Natural killer cell (primary cell): ENCODE results near the gene PHAF1. TPM values are rescaled to one million over a fixed set of nuclear protein-coding genes. Genes with fewer than 3 reads are reported as not detected.

Experiments used
- ATAC-seq, 3 donors: fragments of 150-1000 bp in 2 of 3; fragments of 200-7000 bp in 1 of 3; cut with Tn5 transposase; 1 replicate in 1 of 3; 2 replicates in 2 of 3; pipeline ENCODE4 v1.10.0; 2021; ENCODE audit warnings: mild to moderate bottlenecking in 2 of 3, moderate library complexity in 2 of 3
- DNase-seq, 2 donors: peaks; one replicate each; pipeline versions ENCODE4 v3.0.0 to v3.0.0-alpha.2; 2013 to 2021; ENCODE audit warnings: mixed read lengths in 1 of 2
- H3K27ac ChIP-seq: one replicate; pipeline ENCODE4 v1.5.1; 2013; ENCODE audit warnings: mild to moderate bottlenecking, low read length
- H3K27me3 ChIP-seq: one replicate; pipeline ENCODE4 v1.6.1; 2013; ENCODE audit warnings: low read length; ENCODE audit not compliant: control insufficient read depth, insufficient read depth
- H3K36me3 ChIP-seq: one replicate; pipeline ENCODE4 v1.6.1; 2013; ENCODE audit warnings: low read length; ENCODE audit not compliant: control insufficient read depth, insufficient read depth
- H3K4me1 ChIP-seq: one replicate; pipeline ENCODE4 v1.6.1; 2013; ENCODE audit warnings: low read length; ENCODE audit not compliant: control insufficient read depth, insufficient read depth
- H3K4me3 ChIP-seq: one replicate; pipeline ENCODE4 v1.5.1; 2013; ENCODE audit warnings: low read length
- H3K9me3 ChIP-seq: one replicate; pipeline ENCODE4 v1.6.1; 2013; ENCODE audit warnings: low read length; ENCODE audit not compliant: control insufficient read depth, insufficient read depth
- H3K27ac Mint-ChIP-seq, 2 donors: one replicate each; pipeline ENCODE4 v1.8.0; 2022; ENCODE audit warnings: mild to moderate bottlenecking in 2 of 2, mixed read lengths in 2 of 2, moderate library complexity in 1 of 2
- H3K27me3 Mint-ChIP-seq, 2 donors: one replicate each; pipeline ENCODE4 v1.8.0; 2022; ENCODE audit warnings: low read depth in 2 of 2, mixed read lengths in 2 of 2
- H3K36me3 Mint-ChIP-seq: one replicate; pipeline ENCODE4 v1.8.0; 2022; ENCODE audit warnings: mixed read lengths
- H3K4me1 Mint-ChIP-seq, 2 donors: one replicate each; pipeline ENCODE4 v1.8.0; 2022; ENCODE audit warnings: mixed read lengths in 2 of 2
- H3K4me3 Mint-ChIP-seq: one replicate; pipeline ENCODE4 v1.8.0; 2022; ENCODE audit warnings: mild to moderate bottlenecking, moderate library complexity, mixed read lengths
- H3K9me3 Mint-ChIP-seq, 2 donors: one replicate each; pipeline ENCODE4 v1.8.0; 2022; ENCODE audit warnings: mixed read lengths in 2 of 2
- CTCF ChIP-seq: fragments of 200-600 bp; IDR thresholded peaks from one replicate; pipeline ENCODE4 v1.8.0; 2022; ENCODE audit warnings: antibody characterized with exemption
- WGBS: methylation state at CpG from one replicate; pipeline ENCODE4 v1.1.7; 2013; ENCODE audit warnings: missing lambda C conversion rate; ENCODE audit not compliant: insufficient coverage; 5-methylcytosine and 5-hydroxymethylcytosine counted together
- intact Hi-C: fragments of 100-400 bp; cut with micrococcal nuclease; formaldehyde crosslinking; loops from one replicate; pipeline ENCODE4 v1.14.2; 2022
- total RNA-seq, 4 donors: library from RNA; stranded (reverse); fragments of 120-200 nt in 1 of 4; gene quantifications; one replicate each; pipeline versions ENCODE4 v1.2.3 to v1.2.4, GENCODE V29; 2013 to 2022

The PHAF1 gene
- total RNA-seq, 3 donors from 2014 or later (not counting 1 experiment from before 2014, with no cell fraction given) = 17.0 to 22.4 (median 22.0) TPM

DNA sequence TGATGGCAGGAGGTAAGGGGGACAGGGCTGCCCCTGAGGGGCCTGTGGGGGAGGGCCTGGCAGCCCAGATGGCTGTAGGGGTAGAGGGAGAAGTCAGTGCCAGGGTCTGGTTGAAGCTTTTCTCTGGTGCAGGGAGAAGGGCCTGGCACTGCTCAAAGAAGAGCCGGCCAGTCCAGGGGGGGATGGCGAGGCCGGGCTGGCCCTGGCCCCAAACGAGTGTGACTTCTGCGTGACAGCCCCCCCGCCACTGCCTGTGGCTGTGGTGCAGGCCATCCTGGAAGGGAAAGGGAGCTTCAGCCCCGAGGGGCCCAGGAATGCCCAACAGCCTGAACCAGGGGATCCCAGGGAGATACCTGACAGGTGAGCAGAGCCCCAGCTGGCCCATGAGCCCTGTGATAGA lies 57.8 kb downstream of the PHAF1 start:
- H3K27me3 Mint-ChIP-seq = peaks cover 34 to 58% of the 10 kb centered on the region in 2 donors
- ATAC-seq (no peak), DNase-seq (no peak)
- TF ChIP-seq CTCF = no peak
- H3K4me1 Mint-ChIP-seq = peaks cover 17 to 36% of the 10 kb centered on the region in 2 donors
- no peak overlapping the region for H3K27ac Mint-ChIP-seq
- Histone ChIP-seq H3K9me3 (no peaks in the 10 kb centered on the region), H3K27me3 (peaks cover 73% of the 10 kb centered on the region), H3K36me3 (no peaks in the 10 kb centered on the region), H3K27ac (no peak overlapping the region), H3K4me3 (no peak overlapping the region), H3K4me1 (peaks cover 46% of the 10 kb centered on the region)
- intact Hi-C loops = no loop called here
- no peak overlapping the region for H3K4me3 Mint-ChIP-seq
- H3K36me3 Mint-ChIP-seq = no peaks in the 10 kb centered on the region
- WGBS = 87% methylated on average over 7 of the region's 7 CpGs
- H3K9me3 Mint-ChIP-seq = no peaks in the 10 kb centered on the region

DNA sequence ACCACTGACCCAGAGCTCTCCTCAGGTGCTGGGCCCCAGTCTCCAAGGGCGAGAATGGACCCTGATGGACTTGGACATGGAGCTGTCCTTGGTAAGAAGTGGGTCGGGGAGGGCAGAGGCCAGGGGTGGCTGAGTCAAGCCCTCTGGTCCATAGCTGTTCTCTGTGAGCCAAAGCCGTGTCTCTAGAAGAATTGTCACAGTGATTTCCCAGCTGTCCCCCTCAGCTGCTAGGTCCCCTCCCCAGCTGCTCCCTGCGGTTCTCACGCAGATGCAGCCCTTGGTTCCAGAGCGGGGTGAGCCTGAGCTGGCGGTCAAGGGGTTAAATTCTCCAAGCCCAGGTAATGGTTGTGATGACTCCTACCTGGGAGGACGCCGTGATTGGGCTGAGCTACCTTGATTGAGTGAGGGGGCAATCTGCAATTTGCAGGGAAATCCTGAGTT lies 59.3 kb downstream of the PHAF1 start:
- DNase-seq (no peak), ATAC-seq (no peak)
- Mint-ChIP-seq H3K4me3 (no peak overlapping the region), H3K9me3 (no peaks in the 10 kb centered on the region), H3K4me1 (peaks cover 28 to 47% of the 10 kb centered on the region in 2 donors), H3K36me3 (no peaks in the 10 kb centered on the region), H3K27ac (no peak overlapping the region), H3K27me3 (peaks cover 34 to 57% of the 10 kb centered on the region in 2 donors)
- Histone ChIP-seq H3K4me3 (no peak overlapping the region), H3K27ac (no peak overlapping the region), H3K9me3 (no peaks in the 10 kb centered on the region), H3K4me1 (peaks cover 44% of the 10 kb centered on the region), H3K27me3 (peaks cover 63% of the 10 kb centered on the region), H3K36me3 (no peaks in the 10 kb centered on the region)
- no peak for TF ChIP-seq CTCF
- 61% methylated on average over 9 of the region's 9 CpGs for WGBS
- intact Hi-C loops = no loop called here

- H3K27me3 ChIP-seq = peaks cover 60% of the 10 kb centered on the region
Observed at GRCh38 chr16:67169642-67170167, 60.0 kb downstream of the PHAF1 start.

More at GRCh38 chr16:67169642-67170167, 60.0 kb downstream of the PHAF1 start:
- intact Hi-C loops = no loop called here
- H3K4me3 Mint-ChIP-seq = peak overlapping the region; percentile 69
- Histone ChIP-seq H3K27ac (no peak overlapping the region), H3K4me3 (no peak overlapping the region), H3K36me3 (no peaks in the 10 kb centered on the region), H3K4me1 (peaks cover 46% of the 10 kb centered on the region), H3K9me3 (no peaks in the 10 kb centered on the region)
- peaks cover 31 to 54% of the 10 kb centered on the region in 2 donors for H3K4me1 Mint-ChIP-seq
- H3K36me3 Mint-ChIP-seq = no peaks in the 10 kb centered on the region
- peak in 1 of 2 donors; percentile 65 for DNase-seq
- WGBS = 8% methylated on average over 24 of the region's 24 CpGs
- no peaks in the 10 kb centered on the region for H3K9me3 Mint-ChIP-seq
- TF ChIP-seq CTCF = peak; percentile 49
- no peak overlapping the region for H3K27ac Mint-ChIP-seq
- no peak for ATAC-seq
- peaks cover 34 to 54% of the 10 kb centered on the region in 2 donors for H3K27me3 Mint-ChIP-seq
